Head of caudate nucleus (tissue), 42 donors: Measurements from ENCODE around the gene SNCB.

Experiments
- DNase-seq, 42 donors: peaks; one replicate each; pipeline versions ENCODE4 v3.0.0 to v3.0.0-alpha.2; 2020 to 2021; ENCODE audit warnings: mixed read lengths in 7 of 42
- intact Hi-C: fragments of 100-400 bp; cut with DNase I; formaldehyde crosslinking; loops from one replicate; pipeline ENCODE4 v1.15.0; 2022

SNCB gene

DNA sequence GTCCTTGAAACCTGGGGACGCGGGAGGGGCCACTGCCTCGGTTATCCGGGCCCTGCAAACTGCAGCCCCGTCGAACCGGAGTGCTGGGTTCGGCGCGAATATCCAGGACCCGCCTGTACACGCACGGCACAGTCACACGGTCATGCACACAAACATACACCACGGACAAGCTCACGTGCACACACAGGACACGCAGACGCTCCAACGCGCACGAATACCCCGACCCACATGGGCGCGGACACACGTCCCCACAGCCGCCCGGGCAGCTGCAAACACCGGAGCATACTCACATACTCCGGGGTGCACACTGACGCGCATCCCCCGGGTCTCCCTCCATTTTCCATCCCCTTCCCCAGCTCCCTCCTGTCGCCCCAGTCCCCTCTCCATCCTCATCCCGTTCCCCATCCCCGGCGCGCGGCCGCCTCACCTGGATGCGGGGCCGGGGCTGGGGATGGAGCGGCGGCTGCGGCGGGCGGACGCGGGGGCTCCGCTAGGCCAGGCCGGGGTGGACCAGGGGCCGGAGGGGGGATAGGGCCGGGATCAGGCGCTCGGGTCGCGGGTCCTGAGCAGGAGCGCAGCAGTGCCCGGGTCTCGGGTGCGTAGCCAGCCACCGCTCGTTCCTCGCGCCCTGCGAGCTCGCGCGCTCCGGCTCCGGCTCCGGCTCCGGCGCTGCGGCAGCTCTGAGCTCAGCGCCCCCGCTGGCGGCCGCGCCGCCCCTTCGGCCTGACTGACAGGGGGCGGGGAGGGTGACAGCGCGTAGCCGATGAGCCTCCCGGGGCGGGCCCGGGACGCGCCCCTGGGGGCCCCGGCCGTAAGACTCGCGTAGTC lies at the start of gene SNCB, which contains the start of gene EIF4E1B:
TSS of gene SNCB (minus strand) at position 682 of the 828 bp plus-strand sequence. CDS start 880 bp downstream, outside the sequence.
TSS of gene EIF4E1B (plus strand) at position 823 of the 828 bp plus-strand sequence. CDS start 12,113 bp downstream, outside the sequence.
- intact Hi-C loops = no loop called here
- peak in 39 of 42 donors; percentile 34 to 84 (median 66) for DNase-seq

DNA sequence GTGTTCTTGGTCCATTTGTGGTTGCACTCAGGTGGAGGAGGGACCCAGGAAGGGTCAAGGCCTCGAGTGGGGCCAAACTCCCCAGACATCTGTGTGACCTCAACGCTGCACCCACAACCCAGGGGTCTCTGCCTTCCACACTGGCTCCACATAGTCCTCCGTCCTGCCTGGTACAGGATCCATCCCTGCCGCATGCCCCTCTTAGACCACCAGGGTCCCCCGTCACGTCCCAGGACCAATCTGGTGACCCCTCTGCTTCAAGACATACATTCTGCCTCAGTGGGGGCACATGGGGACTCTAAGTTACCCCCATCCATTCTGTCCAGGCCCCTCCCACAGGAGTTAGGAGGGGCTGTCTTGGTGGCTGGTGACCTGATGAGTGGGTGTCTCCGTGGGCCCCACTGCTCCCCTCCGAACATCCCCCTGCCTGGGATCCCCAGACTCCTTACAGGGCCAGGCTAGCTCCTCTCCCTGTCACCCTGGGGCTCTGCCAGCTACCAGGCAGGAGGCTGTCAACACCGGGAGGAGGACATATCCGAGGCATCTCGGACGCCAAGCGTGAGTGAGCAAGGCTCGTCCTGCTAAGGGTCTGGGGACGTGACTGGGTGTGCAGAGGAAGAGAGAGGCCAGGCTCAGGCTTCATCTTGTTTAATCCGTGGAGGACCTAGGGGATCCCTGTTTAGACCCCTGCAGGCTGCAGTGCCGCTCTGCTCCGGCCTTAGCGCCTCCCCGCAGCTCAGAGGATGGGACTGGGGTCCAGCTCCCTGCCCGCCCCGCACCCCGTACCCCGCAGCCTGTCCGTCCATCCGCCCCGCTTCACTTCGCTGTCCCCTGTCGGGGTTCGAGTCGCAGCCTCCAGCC lies 49.3 kb upstream of the SNCB start:
- intact Hi-C loops = no loop called here
- no peak for DNase-seq

DNA sequence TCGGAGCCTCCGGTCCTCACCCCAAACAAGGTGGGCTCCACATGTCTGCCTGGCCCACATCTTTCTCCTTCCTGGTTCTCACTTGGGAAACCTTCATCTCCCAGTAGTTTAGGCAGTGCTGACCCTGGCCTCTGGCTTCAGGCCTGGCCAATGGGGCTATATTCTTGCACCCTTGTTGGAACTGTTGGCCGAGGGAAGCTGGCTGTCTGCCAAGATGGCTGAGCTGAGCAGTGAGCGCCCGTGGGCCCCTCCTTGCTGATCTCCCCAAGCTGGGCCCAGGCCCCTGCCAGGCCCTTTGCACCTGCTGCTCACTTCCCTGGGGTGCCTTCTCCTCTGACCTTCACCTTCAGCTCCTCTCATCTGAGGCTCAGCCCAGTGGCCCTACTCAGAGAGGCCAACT lies 48.2 kb upstream of the SNCB start:
- intact Hi-C loops = no loop called here
- no peak for DNase-seq

DNA sequence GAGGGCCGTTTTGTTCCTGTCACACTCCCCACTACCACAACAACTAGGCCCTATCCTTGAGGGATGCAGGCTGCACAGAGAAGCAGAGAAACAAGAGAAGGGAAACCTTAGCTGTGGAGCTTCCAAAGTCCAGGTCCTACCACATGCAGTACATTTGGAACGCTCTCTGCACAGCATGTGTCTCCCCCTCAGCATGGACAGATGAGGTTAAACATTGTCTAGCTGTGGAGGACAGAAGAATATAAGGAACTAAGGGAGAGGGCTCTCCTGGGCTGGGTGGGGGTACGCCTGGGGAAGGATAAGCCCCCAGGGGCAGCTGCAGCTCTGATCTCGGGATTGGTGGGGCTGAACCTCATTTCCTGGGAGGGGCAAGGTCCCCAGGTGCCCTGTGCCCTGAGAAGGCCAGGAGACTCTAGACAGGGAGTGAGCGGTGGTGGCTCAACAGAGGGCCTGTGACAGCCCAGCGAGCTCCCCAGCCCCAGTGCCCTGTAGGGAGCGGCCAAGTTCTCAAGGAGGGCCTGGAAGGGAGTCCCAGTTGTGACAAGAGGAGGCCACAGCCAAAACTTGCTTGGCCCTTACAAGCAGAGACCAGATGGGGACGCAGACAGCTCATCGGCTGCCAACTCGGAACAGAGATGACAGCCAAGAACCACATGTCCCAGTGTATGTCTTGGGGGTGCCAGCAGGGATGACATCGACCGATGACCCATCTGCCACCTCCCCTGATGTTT lies 47.0 kb upstream of the SNCB start:
- DNase-seq = no peak

DNA sequence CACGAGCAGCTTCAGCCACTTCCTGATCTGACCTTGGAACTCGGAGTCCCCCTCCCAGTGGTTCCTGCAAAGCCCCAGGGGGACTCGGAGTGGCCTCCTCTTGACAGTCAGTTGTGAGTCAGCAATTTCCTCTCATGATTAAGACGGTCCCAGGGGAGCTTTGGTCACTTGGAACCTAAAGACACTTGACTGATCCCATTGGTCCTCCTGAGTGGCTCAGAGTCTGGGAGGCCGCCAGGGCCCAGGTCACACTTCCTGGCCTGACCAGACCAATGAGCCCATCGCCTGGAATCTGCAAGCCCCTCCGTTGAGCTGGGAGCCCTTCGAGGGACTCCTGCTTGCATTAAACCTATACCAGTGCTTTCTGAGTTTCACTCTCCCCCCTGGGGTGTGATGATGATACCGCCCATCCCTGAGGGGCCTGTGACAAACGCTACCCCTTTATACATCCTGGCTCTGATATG lies 46.1 kb upstream of the SNCB start:
- no peak for DNase-seq
- intact Hi-C loops = no loop called here

More for the DNA sequence above, 47.0 kb upstream of the SNCB start:
- intact Hi-C loops = no loop called here

DNA sequence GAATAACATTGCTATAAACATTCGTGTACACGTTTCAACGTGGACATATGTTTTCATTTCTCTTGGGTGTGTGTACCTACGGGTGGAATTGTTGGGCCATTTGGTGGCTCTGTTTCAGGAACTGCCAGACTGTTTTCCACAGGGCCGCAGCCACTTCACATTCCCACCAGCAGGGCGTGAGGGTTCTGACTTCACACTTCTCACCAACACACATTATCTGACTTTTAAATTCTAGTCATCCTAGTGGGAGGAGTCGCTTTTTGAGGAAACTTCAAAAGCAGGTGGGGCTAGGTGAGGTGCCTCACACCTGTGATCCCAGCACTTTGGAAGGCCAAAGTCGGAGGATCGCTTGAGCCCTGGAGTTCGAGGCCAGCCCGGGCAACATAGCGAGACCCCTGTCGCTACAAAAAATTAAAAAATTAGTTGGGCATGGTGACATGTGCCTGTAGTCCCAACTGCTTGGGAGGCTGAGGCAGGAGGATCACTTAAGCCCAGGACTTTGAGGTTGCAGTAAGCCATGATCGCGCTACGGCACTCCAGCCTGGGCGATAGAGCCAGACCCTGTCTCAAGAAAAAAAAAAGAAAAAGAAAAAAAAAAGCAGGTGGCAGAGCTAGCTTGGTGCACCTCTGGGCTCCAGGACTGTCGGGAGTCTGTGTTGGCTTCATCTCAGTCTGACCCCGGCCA lies 45.5 kb upstream of the SNCB start:
- DNase-seq = no peak
- intact Hi-C loops = no loop called here

DNA sequence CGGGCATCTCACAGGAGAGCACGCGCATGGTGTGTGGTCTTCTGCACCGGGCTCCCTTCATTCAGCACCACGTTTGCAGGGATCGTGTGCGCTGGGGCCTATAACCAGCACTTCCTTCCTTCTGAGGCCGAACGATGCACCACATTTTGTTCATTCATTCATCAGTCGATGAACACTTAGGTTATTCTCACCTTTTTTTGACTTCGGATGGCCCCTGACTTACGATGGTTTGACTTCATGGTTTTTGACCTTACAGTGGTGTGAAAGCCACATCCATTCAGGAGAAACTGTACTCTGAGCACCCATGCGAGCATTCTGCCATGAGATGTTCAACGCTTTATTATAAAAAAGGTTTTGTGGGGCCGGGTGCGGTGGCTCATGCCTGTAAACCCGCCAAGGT lies 44.5 kb upstream of the SNCB start:
- no peak for DNase-seq
- intact Hi-C loops = no loop called here

DNA sequence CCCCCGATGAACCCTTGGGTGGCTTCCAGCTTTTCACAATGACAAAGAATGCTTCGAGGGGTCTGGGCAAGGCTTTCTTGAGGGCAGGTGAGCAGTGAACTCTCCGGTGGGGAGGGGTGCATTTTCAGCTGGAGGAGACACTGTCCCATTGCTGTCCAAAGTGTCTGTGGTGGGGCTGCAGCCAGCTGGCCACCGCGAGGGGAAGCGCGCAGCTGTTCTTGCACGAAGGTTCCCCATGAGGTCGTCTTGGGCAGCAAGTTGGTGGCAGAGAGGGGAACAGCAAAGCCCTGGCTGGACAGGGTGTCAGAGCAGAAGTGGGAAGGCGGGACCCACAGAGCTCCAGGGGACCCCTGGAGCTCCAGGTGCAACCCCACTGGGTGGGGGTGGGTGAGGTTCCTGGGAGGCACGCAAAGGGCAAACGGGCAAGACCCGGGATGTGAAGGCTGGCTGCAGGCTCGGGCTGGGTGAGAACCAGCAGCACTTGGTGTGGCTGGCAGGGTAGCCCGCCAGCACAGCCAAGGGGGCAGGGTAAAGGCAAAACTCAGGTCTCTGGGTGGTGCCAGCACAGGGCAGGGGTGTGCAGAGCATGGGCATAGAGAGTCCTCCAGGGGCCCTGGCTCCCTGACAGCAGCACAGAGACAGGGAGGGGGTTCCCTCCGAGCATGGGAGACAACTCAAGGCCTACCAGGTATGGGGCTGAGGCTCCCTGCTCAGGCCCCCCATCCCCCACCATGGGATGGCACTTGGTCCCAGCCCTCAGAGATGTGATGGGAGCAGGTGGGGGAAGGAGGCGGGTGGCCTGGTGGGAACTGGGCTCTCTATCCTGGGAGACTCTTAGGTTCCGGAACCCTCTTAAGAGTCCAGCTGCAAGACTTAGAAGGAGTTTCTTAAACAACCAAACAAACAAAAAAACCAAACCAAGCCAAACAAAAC lies 43.6 kb upstream of the SNCB start:
- DNase-seq = no peak
- intact Hi-C loops = no loop called here

DNA sequence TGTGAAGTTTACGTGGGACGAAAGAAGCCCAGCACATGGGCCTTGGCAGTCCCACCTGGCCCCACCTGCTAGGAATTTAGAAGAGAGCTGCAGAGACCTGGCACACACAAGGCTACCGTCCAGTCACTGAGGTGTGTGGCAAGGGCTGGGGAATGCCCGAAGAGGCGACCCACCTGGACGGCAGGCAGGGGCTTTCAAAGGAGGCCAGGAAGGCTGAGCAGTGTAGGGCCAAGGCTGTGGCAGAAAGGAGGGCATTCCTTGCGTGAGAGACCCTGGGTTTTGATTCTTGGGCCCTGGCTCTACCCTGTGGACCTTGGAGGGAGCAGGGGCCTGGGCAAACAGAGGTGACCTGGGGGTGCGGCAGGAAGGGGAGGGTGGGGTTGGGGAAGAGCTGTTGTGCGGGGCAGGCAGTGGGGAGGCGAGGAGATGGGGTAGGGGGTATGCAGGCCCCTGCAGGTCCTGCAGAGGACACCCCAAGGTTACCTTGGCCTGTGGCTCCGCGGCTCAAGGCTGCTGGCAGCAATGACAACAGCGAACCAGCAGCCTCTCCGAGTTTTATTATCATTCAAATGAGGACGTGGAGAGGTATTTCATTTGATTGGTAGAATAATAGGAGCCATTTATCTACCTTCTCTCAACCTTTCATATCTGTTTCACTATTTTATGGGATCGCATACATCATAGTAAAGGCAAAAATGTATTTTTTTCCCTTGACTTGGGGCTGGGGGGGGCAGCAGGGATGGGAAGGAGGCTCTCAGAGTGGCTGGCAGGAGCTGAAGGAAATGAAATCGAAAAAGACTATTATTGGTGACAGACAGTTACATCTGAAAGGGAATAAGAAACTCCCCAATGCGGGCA lies 41.8 kb upstream of the SNCB start:
- intact Hi-C loops = no loop called here
- no peak for DNase-seq

DNA sequence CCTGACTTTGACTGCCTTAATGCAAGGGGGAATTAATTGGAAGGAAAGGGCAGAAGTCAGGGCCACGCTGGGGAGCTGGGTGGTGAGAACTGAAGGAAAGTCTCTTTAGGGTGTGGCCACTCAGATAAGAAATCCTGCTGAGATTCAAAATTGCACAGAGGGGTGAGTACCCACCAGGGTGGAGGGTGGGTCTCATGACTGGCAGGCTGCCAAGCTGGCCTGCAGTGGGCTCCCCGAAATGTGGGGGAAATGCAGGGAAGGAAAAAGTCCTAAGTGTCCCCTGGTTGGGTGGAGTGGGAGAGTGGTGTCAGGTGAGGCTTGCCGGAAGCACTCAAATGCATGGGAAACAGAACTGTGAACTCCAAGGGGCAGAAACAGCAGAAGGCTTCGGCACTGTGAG lies 41.1 kb upstream of the SNCB start:
- no peak for DNase-seq
- intact Hi-C loops = no loop called here

DNA sequence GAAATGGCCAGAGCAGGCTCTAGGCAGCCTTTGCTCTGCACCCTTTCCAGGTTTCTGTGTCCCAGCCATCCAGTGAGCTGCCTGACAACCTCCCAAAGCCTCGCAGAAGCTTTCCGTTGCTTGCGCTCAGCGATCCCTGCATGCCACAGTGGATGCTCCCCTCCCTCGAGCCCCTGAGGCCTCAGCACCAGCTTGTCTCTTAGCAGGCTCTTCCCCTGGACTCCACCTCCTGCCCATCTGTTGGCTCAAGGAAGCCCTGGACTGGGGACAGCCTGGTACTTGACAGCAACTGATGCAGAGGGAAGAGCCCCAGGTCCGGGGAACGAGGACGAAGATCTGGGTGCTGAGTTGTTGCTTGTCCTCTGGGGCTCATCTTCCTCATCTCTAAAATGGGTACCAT lies 40.1 kb upstream of the SNCB start:
- intact Hi-C loops = no loop called here
- DNase-seq = no peak

DNA sequence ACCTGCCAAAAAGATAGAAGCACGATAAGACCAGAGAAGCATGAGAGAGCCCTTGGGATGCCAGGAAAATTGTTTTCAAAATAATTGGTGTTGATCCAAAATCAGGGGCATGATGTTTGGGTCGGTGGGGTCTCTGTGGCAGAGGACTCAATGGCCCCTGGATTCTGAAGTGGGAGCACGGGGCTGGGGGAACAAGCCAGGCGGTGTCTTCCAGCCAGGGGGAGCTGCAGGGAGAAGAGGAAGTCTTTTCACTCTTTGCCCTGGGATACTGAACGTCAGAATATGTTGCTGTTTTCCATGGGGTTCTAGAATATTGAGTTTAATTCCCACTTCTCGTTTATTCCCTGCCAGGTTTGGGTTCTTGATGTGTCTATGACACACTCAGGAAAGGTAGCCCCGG lies 37.3 kb upstream of the SNCB start:
- DNase-seq = no peak
- intact Hi-C loops = no loop called here

DNA sequence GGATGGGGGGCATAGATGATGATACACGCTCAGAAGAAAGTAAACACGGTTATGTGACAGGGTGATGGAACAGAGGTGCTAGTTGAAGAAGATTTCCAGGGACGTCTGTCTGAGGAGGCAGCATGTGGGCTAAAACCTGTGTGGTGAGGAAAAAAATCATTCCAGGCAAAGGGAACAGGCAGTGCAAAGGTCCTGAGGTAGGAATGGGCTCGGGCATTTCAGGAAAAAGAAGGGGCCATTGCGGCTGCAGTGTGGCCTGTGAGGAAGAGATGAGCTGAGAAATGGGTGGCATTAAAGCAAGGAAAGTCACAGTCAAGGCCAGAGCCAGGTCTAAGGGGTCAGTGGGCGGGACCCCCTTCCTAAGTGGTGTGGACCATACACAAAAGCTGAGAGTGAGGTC lies 35.2 kb upstream of the SNCB start:
- DNase-seq = no peak
- intact Hi-C loops = no loop called here

DNA sequence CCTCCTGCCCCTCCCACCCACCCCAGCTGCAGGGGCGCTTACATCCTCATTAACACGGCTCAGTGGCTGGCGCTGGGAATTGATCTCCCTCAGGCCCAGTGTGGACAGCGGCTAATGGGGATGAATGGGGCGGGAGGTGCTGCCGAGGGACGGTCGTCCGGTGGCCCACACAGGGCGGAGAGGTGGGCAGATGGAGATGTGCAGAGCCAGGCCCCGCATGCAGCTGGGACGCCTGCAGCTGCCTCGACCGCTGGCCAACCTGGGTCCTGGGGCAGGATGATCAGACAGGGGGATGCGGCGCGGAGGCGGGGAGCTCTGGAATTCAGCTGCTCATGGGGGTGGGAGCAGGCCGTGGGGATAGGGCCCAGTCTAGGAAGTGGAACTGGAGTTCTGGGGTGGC lies 34.6 kb upstream of the SNCB start:
- no peak for DNase-seq
- intact Hi-C loops = no loop called here

DNA sequence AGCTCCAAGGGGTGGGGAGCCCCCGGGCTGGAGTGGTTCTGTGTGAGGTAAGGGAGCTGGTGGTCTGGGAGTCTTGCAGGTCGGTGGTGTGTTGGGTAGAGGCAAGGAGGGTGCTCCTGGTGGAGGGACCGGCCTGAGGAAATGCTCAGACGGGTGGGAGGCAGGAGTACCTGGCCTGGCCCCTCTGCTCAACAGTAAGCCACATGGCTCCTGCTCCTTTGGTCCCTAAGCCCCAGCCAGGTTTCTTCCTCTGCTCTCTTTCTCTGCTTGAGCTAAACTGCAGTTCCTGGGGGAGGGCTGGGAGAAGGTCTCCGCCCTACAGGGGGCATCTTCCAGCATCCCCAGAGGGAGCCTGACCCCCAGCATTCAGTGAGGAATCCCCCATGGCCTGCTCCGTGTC lies 34.1 kb upstream of the SNCB start:
- DNase-seq = no peak
- intact Hi-C loops = no loop called here

DNA sequence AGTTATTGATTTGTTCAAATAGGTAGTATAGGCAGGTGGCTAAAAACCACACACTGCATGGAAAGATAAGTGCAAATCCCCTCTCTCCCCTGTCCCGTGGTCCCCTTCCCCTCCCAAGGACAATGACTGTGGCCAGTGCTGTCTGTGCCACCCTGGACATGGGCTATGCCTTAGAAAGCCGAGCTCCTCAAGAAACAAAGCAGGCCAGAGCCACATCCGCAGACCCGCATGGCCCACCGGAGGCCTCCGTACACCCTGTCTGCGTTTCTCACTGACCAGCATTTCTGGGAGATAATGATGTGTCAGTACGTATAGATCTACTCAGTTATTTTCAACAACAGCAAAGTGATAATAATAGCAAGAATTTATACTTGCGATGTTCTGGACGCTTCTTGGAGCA lies 33.2 kb upstream of the SNCB start:
- no peak for DNase-seq

More for the DNA sequence above, 33.2 kb upstream of the SNCB start:
- intact Hi-C loops = no loop called here
